HG03469 (cell line): ENCODE measurements around the gene THEM4.
"Not testable (repeated sequence)": the region's sequence is repeated elsewhere in the genome, so short reads cannot be mapped to it uniquely, and the experiment has no call there.

Source experiments
- ATAC-seq: cut with Tn5 transposase; IDR thresholded peaks from one replicate; pipeline ENCODE4 v1.9.1; 2021; ENCODE audit warnings: mild to moderate bottlenecking, moderate library complexity, moderate number of reproducible peaks; ENCODE audit not compliant: unreplicated experiment

The THEM4 gene

GRCh38 chr1:151860504-151861187, 48.7 kb downstream of the THEM4 start:
- no peak for ATAC-seq

DNA sequence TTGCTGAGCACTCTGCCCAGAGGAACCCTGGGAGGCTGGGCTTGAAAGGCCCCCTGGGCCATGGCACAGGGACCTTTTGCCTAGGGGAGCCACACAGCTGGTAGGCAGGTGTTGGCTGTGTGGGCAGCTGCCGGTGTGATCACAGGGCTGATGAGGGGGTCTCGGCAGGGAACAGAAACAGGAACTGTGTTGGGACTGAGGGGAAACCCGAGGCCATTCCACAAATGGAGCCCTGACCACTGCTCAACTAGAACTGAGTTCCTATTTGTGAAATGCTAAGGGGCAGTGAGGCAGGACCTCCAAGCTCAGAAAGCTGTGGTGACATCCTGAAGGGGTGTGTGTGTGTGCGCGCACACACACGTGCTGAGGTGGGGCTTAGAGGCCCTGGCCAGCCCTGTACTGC, 49.4 kb downstream of the THEM4 start:
- ATAC-seq, result no peak

GRCh38 chr1:151858886-151859665, 50.2 kb downstream of the THEM4 start:
- no peak for ATAC-seq

DNA sequence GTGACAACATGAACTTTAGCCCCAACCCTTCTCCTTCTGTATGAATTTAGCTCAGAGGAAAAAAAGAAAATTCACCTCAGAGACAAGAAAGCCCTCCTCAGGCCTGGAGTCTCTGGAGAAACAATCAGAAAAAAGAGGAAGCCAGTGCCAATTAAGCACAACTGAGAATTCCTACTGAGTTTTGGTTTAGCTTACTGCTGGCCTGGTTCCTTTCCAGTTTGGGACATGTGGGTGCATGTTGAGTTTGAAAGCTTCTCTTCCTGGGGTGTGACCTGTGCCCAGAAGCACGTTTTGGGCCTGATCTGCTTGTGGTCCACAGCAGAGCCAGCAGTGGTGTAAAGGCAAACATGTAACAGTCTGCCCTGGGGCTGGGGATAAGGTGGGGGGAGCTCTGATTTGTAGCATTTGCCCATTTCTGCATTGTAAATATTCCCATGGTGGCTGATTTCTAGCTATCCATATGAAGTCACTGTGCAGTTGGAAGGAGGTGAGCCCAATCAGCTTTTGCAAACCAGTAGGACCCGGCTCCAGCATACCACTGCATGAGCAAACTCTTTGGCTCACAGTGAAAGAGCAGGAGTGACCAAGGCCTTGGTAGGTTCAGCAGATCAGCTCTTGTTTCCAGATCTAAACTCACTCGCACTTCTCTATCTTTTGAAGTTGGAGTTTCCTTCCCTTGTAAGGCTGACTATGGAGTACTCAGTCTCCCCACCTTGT, 51.1 kb downstream of the THEM4 start:
- no peak for ATAC-seq

GRCh38 chr1:151855933-151856332, 53.4 kb downstream of the THEM4 start:
- ATAC-seq, result no peak

DNA sequence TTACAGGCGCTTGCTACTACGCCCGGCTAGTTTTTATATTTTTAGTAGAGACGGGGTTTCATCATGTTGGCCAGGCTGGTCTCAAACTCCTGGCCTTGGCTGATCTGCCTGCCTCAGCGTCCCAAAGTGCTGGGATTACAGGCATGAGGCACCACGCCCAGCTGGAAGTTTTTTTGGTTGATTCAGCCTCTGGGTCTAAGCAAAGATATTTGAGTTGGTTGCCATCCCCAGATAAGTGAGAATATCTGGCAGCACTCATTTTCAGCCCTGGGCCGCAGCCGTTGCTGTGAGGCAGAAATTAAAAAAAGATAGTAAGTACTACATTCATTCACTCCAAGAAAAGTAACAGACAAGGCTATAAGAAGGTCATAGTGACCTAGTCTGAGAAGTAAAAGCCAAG, 53.8 kb downstream of the THEM4 start:
- ATAC-seq, result not testable (repeated sequence)

DNA sequence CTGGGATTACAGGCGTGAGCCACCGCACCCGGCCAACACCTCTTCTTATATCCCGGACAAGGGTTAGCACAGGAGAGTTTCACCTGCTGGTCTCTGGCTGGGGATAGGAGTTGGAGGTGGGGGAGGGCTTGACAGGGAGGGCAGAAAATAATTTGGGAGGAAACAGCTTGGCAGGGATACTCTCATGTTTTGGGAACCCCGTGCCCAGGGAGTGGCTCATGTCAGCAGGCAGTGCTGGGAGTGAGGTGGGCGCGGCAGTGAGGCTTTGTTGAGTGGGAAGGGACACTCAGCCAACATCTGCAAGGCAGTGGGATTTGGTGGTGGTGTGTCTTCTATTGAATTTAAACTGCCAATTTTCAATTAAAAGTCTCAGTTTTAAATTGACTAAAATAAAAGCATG, 54.7 kb downstream of the THEM4 start:
- ATAC-seq, result no peak

- ATAC-seq, result no peak
These were observed 55.8 kb downstream of the THEM4 start, which contains the start of gene THEM5 for GRCh38 chr1:151853411-151853943. THEM5 (minus strand) TSS chr1:151853712; CDS start chr1:151853565, 147 bp downstream.

- ATAC-seq, result no peak
These were observed 56.6 kb downstream of the THEM4 start for GRCh38 chr1:151852733-151853132.

GRCh38 chr1:151851886-151852285, 57.4 kb downstream of the THEM4 start:
- no peak for ATAC-seq

- no peak for ATAC-seq
These were observed 59.4 kb downstream of the THEM4 start for GRCh38 chr1:151849871-151850270.

- ATAC-seq, result no peak
These were observed 60.2 kb downstream of the THEM4 start for GRCh38 chr1:151849126-151849525.

DNA sequence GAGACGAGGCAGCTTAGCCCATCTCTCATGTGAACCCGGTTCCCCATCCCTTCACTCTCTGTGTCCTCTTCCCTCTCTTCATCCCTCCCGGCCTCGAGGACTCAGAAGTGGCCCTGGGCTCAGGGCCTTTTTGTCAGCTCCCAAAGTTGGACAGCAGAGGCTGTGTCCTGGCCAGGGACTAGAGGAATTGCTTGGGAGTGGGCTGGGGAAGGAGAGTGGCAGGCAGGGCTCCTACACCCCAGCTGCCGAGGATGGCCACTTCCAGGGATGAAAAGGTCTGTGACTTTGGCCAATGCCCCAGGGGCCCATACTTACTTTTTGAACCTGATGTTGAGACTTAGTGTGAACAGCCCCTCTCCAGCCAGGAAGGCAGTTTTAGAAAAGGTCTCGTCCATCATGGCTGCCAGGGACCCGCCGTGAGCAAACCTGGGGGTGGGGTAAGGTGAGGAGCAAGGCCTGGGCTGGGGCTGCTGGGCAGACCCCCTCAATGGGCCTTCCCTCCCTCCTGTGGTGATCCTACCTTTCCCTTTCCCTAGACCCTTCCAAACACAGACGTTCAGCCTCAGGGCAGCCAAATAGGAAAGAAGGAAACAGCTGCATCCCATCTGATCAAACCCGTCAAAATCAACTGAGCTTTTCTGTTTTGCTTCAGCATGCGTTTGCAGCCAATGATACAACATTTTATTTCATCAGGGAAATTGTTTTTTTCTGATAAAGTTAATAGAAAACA, 61.3 kb downstream of the THEM4 start:
- no peak for ATAC-seq

- no peak for ATAC-seq
These were observed 62.5 kb downstream of the THEM4 start for GRCh38 chr1:151846686-151847237.

DNA sequence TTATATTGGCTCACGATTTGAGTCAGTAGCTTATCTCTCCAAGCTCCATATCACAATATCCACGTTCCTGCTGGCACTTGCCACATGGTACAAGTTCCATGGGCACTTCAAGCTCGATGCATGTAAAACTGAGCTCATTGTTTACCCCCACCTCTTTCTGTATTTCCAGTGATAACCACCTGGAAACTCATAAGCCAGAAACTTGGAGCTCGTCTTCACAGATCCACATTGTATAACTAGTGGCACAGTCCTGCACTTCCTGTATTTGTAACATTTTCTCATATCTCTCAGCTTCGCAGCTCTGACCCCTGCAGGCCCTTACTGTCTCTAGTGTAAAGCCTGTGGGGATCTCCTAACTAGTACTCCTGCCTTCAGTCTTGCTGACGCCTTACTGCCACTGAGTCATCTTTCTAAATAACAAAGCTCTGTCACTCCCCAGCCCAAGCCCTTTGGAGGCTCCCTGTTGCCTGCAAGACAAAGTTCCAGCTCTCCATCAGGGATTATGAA, 63.2 kb downstream of the THEM4 start:
- ATAC-seq, result no peak

- no peak for ATAC-seq
These were observed 65.9 kb downstream of the THEM4 start for GRCh38 chr1:151843398-151843797.

GRCh38 chr1:151841141-151841540, 68.2 kb downstream of the THEM4 start:
- no peak for ATAC-seq

DNA sequence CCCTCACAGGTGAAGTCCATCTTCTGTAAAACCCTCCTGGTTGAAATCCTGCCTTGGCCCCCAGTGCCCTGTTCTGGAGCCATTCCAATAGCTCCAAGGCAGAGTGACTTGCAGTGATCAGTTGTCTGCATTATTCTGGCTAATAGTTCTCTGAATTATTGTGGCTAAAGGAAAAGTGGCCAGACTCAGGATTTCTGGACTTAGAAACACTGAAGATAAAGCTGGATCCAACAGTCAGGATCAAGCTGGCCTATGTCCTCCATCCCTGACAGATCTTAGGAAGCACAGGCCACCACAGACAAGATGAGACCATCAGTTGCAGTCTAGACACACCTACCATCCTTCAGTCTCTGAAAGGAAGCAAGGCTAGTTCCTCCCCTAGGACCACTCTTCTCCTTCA, 68.9 kb downstream of the THEM4 start:
- ATAC-seq, result no peak

- no peak for ATAC-seq
These were observed 69.6 kb downstream of the THEM4 start, which contains the start of gene C2CD4D for GRCh38 chr1:151839457-151840403. C2CD4D (minus strand) TSS chr1:151839820; CDS start chr1:151838989, 831 bp downstream.
